HG03575 (cell line): Measurements from ENCODE around the gene SLC18A3.

ENCODE experiments used
- ATAC-seq: cut with Tn5 transposase; IDR thresholded peaks from one replicate; pipeline ENCODE4 v1.9.1; 2021; ENCODE audit not compliant: unreplicated experiment, insufficient number of reproducible peaks, low FRiP score; ENCODE audit errors: extremely low read depth

The SLC18A3 gene

DNA sequence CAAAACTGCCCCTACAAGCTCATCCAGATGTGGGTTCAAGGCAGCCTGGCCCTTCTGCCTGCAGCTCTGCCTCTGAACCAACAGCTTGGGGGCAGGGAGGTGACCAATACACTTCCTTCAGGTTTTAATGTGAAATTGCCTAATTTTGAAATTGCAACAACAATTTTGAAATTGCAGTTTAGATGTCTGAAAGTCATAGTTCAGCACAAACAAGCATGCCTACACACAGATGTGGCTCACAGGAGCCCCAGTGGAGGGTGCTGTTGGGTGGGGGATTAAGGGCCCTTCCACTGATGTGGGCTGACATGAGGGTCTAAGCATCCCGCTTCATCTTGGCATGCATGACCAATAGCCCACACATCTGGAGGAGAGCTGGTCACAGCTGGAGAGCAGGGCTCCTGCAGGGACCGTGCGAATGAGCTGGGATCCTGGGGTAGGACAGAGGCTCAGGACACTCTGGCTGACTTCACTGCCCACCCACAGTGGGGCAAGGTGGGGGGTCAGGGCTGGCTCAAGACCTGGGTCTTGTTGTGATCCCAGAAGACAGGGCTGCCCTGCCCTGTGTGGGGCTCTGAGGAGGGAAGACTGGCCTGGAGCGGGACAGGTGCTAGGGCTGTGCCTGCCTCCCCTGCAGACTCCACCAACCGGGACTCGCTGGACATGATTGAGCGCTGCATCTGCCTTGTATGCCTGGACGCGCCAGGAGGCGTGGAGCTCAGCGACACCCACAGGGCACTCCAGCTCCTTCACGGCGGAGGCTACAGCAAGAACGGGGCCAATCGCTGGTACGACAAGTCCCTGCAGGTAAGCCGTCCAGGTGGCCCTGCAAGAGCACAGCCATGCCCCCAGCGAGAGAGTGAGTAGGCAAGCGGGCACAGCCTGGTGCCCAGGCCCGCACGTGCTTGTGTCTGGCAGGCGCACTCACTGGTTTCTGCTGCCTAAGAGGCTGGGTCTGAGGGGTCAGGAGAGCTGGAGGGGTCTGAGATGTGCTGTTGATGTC, 36.1 kb downstream of the SLC18A3 start:
- no peak for ATAC-seq

DNA sequence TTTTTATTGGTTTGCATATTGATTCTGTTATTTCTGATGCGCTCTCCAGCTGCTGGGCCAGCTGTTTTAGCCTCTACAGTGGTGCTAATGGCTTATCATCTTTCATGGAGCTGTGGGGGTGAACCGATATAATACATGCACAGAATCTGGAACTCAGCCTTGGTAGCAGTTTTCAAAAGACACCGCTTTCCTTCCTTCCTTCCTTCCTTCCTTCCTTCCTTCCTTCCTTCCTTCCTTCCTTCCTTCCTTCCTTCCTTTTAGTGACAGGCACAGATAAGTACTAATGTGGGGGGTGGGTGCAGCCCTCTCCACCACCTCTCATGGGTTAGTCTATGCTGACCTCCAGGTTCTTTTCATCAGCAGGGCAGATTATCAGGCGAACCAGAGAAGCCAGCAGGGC, 37.4 kb downstream of the SLC18A3 start:
- no peak for ATAC-seq

DNA sequence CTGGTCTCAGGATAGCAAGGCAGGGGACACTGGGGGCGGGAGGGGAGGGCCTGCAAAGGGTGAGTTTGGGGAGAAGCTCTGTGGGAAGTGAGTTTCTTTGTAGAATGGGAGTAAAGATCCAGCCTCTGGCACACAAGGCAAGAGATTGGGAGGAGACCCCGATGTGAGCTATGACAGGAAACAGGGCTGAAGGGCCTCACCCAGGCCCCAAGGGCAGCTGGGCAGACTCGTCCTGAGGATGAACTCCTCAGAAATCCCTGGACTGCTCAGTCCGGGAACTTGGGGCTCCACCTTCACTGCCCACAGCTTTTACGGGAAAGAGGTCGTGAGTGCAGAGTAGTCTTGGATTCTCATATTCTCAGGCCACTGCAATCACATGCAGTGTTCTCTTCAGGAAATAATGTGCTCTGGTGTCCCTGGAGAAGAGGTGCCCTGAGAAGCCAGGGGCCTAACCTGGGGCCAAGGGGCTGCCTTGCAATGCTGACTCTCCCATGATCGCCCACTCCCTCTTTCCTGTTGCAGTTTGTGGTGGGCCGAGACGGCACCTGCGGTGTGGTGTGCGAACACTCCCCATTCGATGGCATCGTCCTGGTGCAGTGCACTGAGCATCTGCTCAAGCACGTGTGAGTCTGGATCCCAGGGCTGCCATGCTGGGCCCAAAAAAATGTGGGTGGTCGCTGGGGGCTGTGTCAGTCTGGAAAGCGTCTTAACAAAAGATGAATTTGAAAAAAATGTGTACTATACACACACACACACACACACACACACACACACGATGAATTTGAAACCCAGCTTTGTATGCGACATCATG, 38.1 kb downstream of the SLC18A3 start:
- no peak for ATAC-seq

DNA sequence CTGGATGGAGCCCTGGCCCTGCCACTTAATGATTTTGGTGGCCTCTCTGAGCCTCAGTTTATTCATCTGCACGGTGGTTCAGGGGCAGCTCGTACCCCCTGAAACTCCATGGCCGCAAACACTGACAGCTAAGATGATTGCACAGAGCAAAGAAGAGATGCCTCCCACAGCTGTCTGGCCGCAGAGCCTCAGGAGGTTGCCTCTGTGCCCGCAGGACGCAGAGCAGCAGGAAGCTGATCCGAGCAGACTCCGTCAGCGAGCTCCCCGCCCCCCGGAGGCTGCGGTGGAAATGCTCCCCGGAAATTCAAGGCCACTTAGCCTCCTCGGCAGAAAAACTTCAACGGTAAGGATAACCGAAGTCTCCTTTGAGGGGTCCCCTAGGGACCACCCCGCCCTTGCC, 39.2 kb downstream of the SLC18A3 start:
- no peak for ATAC-seq

DNA sequence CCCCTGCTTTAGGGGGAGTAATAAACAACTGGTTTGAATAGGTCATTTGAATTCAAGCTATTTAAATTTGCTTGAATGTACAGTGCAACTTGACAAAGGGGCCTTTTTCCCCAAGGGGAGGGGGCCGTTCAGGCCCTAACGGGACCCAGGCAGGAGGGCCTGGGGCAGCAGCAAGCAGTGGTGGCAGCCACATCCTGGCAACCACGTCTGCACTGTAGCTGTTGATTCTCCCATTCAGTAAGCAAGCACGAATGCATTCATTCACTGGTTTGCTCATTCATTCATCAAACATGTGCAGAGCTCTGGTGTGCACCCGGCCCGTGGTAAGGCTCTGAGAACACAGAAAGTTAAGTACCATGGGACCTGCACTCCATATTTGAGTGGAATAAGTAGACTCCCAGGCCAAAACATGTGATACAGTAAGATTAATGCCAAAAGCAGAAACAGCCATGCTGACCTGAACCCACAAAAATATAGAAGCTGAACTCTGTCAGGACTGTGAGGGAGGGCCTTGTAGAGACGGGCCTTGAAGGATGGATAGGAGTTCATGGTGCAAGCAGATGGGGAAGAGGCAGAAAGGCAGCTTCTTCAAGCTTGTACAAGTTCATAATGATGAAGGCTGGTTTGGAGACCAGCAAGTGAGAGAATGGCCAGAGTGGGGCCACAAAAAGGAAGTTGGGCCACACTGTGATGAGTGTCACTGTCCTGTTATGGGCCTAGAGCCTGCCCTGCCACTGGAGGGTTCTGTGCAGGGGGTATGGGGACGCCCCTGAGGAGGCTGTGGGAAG, 40.0 kb downstream of the SLC18A3 start:
- no peak for ATAC-seq

DNA sequence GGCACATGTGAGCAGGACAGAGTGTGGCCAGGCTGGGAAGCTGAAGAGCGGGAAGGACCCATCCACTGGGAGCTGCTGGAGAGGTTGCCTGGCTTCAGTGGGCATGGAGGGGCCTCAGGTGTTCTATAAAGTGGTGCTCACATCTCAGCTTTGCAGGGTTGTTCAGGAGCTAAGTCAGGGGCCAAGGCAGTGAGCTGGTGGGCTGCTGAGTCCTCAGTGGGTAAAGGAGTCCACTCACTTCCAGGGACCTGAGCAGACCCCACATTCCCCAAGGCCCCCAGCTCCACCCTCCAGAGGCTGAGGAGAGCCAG, 40.6 kb downstream of the SLC18A3 start:
- no peak for ATAC-seq

DNA sequence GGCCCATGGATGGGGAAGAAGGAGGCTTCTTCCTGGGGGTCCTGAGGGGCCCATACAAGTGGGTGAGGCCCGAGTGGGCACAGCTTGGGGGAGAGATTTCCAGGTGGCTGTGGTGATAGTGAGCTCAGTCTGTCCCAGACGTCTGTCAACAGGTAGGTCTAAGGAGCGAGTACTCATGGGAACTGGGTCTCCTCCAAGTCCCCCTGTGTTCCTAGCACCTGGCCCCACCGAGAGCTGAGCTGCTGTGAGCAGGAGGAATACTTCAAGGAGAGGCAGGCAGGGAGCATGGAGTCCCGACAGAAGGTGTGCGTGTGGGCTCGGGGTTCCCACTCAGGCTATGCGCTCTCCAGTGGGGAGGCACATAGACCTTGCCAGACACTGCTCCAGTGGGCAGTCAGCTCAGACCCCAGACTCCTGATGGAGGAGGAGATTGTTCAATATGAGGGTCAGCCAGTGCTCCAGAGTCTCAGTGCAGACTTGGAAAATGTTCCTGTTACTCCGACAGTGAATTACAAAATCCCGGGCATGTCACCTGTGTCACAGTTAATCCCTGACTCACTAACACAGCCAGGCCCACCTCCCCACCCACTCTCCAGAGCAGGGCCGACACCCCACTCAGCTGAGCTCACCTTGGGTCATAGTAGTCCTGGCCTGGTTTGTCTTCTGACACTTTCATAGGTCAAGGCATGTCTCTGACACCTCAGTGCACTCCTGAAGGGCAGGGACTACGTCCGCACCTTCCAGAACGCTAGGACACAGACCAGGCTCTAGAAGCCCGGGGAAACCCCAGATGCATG, 41.1 kb downstream of the SLC18A3 start:
- ATAC-seq: no peak

DNA sequence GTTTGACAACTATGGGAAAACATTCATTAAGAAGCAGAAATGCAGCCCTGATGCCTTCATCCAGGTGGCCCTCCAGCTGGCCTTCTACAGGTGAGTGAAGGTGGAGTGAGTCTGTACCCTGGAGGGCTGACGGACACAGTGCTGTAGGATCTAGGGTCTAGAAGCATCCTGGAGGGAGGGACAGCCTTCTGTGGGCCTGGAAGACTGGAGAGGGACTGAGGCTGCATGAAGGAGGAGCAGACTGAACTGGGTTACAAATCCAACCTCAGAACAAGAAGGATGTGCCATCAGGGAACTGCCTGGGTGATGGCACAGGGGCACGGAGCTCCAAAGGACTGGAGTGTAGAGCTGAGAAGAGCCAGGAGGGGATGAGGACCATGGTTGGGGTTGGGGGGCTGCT, 41.8 kb downstream of the SLC18A3 start:
- ATAC-seq: no peak

DNA sequence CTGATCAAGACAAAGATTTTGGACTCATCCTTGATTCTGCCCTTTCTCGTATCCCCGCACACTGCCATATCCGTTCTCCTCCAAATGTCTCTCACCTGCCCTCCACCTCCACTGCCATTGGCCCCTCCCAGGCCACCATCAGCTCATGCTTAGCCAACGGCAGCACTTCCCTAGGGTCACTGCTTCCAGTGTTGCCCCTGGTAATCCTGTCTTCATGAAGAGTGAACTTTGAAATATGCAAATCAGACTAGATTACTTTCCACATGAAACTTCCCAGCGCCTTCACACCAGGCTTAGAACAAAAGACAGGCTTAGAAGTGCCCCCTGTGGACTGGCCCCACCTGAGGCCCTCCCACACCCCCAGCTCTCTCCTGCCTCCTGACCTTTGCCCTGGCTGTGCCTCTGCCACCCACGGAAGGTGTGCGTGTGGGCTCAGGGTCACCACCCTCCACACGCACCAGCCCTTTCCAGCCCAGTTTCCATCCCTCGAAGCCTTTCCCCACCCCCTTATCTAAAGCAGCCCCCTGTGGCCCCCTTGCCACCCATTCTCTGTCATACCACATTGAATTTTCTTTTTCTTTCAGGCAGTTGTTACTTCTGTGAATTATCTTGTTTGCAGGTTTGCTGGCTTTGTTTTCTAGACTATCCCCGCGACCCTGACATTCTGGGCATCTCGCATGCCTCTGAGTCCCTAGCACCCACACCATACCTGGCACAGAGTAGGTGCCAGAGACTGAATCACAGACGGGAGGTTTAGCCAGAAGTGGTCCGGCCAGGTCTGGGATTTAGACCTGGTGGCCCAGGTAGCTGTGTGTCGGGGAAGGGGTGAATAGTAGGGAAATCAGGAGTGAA, 42.5 kb downstream of the SLC18A3 start:
- no peak for ATAC-seq

DNA sequence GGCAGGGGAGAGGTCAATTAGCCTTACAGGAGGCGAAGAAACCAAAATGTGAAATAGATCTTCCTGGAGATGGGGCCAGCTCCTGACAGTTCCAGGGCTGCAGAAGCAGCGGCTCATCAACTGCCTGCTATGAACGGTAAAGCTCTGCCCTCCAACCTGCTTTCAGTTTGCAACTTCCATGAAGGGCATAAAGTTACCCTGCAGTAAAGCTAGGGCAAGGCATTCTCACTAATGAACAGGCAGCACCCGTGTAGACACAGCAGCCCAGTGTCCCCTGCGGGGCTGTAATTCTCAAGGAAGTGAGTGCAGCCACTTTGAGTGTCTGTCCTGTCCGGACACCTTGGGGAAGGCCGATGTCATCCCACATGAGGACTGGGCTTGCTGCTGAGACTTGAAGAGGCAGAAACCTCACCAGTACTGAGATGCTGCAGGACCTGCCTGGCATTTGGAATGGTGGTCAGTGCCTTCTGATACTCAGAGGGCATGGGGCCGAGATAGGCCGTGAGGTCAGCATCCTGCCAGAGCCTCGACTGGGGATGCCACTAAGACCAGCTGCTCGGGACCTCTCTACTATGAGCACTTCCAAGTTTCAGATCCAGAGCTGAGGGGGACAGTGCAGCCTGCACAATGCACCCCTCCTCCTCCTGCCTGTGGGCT, 43.3 kb downstream of the SLC18A3 start:
- ATAC-seq: no peak

DNA sequence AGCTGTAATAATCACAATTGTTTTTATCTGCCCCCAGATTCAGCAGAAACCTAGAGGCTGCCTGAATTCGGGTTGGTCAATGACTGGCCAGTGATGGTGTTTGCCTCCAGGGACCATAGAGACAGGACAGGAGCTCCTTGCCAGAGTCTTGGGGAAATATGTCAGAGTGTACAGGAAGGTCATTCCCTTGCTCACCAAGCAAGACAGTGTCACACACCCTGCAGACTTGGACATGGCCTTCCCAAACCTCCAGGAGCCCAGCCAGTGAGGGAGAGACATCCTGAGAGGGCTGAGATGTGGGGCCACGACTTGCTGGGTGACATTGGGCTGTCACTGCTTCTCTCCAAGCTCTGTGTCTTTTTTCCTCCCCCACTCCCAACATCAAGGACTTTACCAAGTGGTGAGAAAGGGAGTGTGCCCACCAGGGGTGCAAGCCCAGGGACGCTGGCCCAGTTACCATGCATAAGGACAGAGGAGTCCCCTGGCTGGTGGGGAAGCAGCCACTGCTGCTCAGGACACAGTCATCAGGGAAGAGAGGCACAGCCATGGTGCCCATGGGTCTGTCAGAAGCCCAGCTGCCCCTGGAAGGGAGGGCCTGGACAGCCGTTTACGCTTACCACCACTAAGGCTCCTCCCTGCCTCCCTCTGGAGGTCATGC, 44.1 kb downstream of the SLC18A3 start:
- no peak for ATAC-seq

DNA sequence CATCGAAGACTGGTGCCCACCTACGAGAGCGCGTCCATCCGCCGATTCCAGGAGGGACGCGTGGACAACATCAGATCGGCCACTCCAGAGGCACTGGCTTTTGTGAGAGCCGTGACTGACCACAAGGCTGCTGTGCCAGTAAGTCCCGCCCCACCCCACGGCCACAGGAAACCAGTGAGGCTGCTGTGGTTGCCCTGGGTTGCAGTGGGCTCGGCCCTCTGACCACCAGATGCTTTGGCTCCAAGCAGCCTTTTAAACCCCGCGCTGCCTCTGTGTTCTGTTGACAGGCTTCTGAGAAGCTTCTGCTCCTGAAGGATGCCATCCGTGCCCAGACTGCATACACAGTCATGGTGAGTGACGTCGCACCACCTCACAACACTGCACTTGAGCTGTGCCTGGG, 45.0 kb downstream of the SLC18A3 start:
- no peak for ATAC-seq

DNA sequence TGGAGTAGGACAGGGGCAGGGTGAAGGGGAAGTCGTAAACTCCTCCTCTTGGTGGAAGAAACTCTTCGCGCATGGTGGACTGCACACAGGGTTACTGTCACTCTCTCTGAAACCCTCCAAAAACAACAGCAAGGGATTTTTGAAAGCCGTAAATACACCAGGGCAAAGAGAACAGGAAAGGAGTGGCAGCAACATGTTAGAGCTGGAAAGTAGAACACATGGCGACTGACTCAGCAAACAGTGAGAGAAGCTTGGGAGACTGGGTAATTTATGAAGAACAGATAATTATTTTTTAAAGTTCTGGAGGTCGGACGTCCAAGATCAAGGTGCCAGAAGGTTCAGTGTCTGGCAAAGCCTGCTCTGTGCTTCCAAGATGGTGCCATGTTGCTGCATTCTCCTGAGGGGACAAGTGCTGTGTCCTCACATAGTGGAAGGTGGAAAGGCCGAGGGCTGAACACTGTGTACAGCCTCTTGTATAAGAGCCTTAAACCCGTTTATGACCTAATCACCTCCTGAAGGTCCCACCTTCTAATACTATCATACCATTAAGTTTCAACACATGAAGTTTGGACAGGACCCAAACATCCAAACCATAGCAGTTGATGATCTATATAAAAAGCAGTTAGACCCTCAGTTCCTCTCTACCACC, 46.9 kb downstream of the SLC18A3 start:
- no peak for ATAC-seq

DNA sequence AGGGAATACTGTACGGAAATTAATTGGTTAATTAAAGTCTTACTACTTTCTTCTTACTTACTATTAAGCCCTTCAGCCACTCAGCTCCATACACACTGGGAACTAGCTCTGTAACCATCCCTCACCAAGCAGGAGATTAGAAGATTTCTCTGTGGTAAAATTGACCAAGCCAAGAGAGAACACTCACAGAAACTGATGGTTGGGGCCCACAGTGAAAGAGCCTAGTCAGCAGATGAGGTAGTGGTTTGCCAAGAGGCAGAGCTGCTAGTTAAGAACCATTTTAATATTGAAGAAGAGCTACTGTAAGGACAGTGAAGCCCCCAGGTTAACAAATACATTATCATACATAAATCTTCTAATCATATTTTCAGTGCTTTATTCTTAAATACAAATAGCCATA, 47.5 kb downstream of the SLC18A3 start:
- ATAC-seq: no peak

DNA sequence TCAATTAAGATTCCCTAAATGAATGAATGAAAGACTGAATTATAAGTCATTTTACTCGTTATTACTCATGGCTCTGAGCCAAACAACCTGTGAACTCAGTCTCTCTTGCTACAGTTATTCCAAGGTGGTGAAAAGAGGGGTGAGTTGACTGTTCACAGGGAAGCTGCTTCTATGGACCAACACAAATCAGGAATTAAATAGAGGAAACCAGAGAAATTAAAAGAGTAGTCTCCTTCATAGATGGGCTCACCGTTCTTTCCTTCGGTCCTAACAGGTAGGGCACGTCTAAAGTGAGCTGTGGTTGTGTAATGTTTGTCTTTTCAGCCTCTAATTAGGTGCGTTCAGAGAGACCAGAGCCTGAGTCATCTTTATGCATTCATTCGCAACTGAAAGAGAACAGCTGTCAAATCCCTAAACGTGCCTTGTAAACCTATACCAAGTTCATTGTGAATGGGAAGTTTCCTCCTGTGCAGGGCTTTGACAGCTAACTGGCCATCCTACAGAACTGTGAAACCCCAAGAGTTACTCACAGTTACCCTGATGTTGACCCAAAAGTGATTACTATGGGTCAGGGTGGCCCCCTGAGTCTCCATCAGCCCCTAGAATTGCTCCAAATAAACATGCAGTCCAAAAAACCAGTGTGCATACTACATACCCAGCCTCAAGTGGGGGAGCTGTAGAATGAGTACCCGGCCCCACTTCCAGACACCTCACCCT, 51.2 kb downstream of the SLC18A3 start:
- no peak for ATAC-seq
